Activated CD4-positive, alpha-beta T cell treated with anti-CD3 and anti-CD28 coated beads for 1 hour (primary cell): ENCODE data around the gene POLE.

ENCODE experiments used
- DNase-seq: peaks from one replicate; pipeline ENCODE4 v3.0.0-alpha.2; 2020

POLE gene

GRCh38 chr12:132592282-132592970 is 94.7 kb downstream of the POLE start:
- no peak for DNase-seq

GRCh38 chr12:132591107-132591935 is 95.8 kb downstream of the POLE start:
- no peak for DNase-seq

- no peak for DNase-seq
Observed at GRCh38 chr12:132588821-132589669, 98.1 kb downstream of the POLE start.

GRCh38 chr12:132588319-132588718 is 98.8 kb downstream of the POLE start:
- no peak for DNase-seq

GRCh38 chr12:132587781-132588180 is 99.4 kb downstream of the POLE start:
- DNase-seq = no peak

- DNase-seq = no peak
Observed at GRCh38 chr12:132586929-132587328, 100.2 kb downstream of the POLE start.

GRCh38 chr12:132585177-132585576 is 102.0 kb downstream of the POLE start:
- DNase-seq = no peak

GRCh38 chr12:132584429-132584828 is 102.7 kb downstream of the POLE start:
- no peak for DNase-seq

GRCh38 chr12:132583736-132584135 is 103.4 kb downstream of the POLE start:
- DNase-seq = no peak

GRCh38 chr12:132583411-132583710 is 103.8 kb downstream of the POLE start:
- DNase-seq = no peak

- no peak for DNase-seq
Observed at GRCh38 chr12:132582582-132583410, 104.3 kb downstream of the POLE start.

- no peak for DNase-seq
Observed at GRCh38 chr12:132582058-132582420, 105.1 kb downstream of the POLE start.

GRCh38 chr12:132581348-132582057 is 105.6 kb downstream of the POLE start:
- DNase-seq = no peak

- no peak for DNase-seq
Observed at GRCh38 chr12:132580701-132581292, 106.3 kb downstream of the POLE start.

- DNase-seq = no peak
Observed at GRCh38 chr12:132579744-132580143, 107.4 kb downstream of the POLE start.

- DNase-seq = no peak
Observed at GRCh38 chr12:132578826-132579225, 108.3 kb downstream of the POLE start.

- no peak for DNase-seq
Observed at GRCh38 chr12:132578118-132578517, 109.0 kb downstream of the POLE start.

- no peak for DNase-seq
Observed at GRCh38 chr12:132577191-132577920, 109.8 kb downstream of the POLE start.

- no peak for DNase-seq
Observed at GRCh38 chr12:132576701-132577100, 110.4 kb downstream of the POLE start.

- no peak for DNase-seq
Observed at GRCh38 chr12:132575661-132576060, 111.5 kb downstream of the POLE start.
